ENCODE results near the gene SPINK5. TPM values are rescaled to one million over a fixed set of nuclear protein-coding genes. Genes with fewer than 3 reads are reported as not detected.
A peak's percentile ranks its signal among the peaks of the same experiment; 100 is the strongest.

SPINK5 gene
- total and polyA plus RNA-seq, 8 donors, result 0.56 to 6.6 (median 1.3) TPM

DNA sequence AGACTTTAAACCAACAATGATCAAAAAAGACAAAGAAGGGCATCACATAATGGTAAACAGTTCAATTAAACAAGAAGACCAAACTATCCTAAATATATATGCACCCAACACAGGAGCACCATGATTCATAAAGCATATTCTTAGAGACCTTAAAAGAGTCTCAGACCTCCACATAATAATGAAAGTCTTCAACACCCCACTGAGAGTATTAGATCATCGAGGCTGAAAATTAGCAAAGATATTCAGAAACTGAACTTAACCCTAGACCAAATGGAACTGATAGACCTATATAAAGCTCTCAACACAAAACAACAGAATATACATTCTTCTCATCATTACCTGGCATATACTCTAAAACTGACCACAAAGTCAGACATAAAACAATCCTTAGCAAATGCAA lies 92.8 kb downstream of the SPINK5 start:
- TF ChIP-seq, protein P1, sequence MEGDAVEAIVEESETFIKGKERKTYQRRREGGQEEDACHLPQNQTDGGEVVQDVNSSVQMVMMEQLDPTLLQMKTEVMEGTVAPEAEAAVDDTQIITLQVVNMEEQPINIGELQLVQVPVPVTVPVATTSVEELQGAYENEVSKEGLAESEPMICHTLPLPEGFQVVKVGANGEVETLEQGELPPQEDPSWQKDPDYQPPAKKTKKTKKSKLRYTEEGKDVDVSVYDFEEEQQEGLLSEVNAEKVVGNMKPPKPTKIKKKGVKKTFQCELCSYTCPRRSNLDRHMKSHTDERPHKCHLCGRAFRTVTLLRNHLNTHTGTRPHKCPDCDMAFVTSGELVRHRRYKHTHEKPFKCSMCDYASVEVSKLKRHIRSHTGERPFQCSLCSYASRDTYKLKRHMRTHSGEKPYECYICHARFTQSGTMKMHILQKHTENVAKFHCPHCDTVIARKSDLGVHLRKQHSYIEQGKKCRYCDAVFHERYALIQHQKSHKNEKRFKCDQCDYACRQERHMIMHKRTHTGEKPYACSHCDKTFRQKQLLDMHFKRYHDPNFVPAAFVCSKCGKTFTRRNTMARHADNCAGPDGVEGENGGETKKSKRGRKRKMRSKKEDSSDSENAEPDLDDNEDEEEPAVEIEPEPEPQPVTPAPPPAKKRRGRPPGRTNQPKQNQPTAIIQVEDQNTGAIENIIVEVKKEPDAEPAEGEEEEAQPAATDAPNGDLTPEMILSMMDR (IDR thresholded peaks at IDR 0.05), result no peak
- Histone ChIP-seq H3K27me3 (no peaks in the 10 kb centered on the region), H3K4me3 (no peak overlapping the region), H3K36me3 (no peaks in the 10 kb centered on the region), H3K27ac (no peak overlapping the region), H3K9me3 (peaks cover 0 to 4% of the 10 kb centered on the region in 2 donors), H3K4me1 (no peaks in the 10 kb centered on the region)
- no peak for ATAC-seq
- intact Hi-C loops (cut with DNase I), result no loop called here
- DNase-seq, result no peak

GRCh38 chr5:148162038-148162437 lies 98.3 kb downstream of the SPINK5 start:
- intact Hi-C loops (cut with DNase I), result no loop called here
- no peak overlapping the region for H3K27ac ChIP-seq
- no peaks in the 10 kb centered on the region for H3K9me3 ChIP-seq
- no peak overlapping the region for H3K4me3 ChIP-seq
- no peak for DNase-seq
- no peaks in the 10 kb centered on the region for H3K36me3 ChIP-seq
- no peaks in the 10 kb centered on the region for H3K27me3 ChIP-seq
- TF ChIP-seq, protein P1 (IDR thresholded peaks at IDR 0.05), result no peak
- H3K4me1 ChIP-seq, result no peaks in the 10 kb centered on the region
- no peak for ATAC-seq

DNA sequence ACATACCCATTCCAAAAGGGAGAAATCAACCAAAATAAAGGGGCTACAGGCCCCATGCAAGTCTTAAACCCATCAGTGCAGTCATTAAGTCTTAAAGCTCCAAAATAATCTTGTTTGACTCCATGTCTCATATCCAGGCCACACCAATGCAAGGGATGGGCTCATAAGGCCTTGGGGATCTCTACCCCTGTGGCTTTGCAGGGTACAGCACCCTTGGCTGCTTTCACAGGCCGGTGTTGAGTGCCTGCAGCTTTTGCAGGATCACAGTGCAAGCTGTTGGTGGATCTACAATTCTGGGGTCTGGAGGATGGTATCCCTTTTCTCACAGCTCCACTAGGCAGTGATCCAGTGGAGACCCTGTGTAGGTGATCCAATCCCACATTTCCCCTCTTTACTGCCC lies 99.6 kb downstream of the SPINK5 start:
- TF ChIP-seq, protein P1 (IDR thresholded peaks at IDR 0.05), result no peak
- H3K9me3 ChIP-seq, result no peaks in the 10 kb centered on the region
- H3K27ac ChIP-seq, result no peak overlapping the region
- no peaks in the 10 kb centered on the region for H3K4me1 ChIP-seq
- H3K36me3 ChIP-seq, result no peaks in the 10 kb centered on the region
- no peak overlapping the region for H3K4me3 ChIP-seq
- no peak for ATAC-seq
- no peaks in the 10 kb centered on the region for H3K27me3 ChIP-seq
- intact Hi-C loops (cut with DNase I), result no loop called here
- no peak for DNase-seq

GRCh38 chr5:148166550-148167283 lies 102.9 kb downstream of the SPINK5 start:
- no peaks in the 10 kb centered on the region for H3K4me1 ChIP-seq
- H3K4me3 ChIP-seq, result no peak overlapping the region
- H3K27ac ChIP-seq, result peak overlapping the region in 1 of 2 donors; percentile 23
- ATAC-seq (peak; percentile 69), DNase-seq (no peak)
- intact Hi-C loops (cut with DNase I), result no loop called here
- no peaks in the 10 kb centered on the region for H3K27me3 ChIP-seq
- TF ChIP-seq, protein P1 (IDR thresholded peaks at IDR 0.05), result no peak
- H3K36me3 ChIP-seq, result no peaks in the 10 kb centered on the region
- H3K9me3 ChIP-seq, result no peaks in the 10 kb centered on the region

DNA sequence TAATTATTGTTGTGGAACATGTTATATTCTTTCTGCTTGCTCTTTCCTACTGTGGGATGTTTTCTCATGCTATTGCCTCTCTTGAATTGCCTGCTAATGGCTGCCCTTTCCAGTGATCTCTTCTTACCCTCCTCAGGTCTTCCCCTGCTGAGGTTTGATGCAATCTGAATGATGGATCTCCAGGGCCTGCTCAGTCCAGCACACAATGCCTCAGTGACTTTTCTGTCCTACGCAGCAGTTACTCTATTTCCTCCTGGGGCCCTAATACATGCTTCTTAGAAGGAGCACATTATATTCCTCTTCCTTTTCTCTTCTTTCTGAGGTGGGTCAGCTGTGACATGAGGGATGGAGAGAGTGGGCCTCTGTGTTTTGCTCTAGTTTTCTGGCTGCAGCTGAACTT lies 104.5 kb downstream of the SPINK5 start, which contains the start of gene SPINK14:
Gene SPINK14, plus strand, starts transcription at position 301 of the 400 bp plus-strand sequence. CDS start 1,187 bp downstream, outside the sequence.
- TF ChIP-seq, protein P1 (IDR thresholded peaks at IDR 0.05), result no peak
- Histone ChIP-seq H3K27ac (peak within 1 kb of the TSS in 1 of 2 donors; percentile 23), H3K4me3 (no peak within 1 kb of the TSS), H3K36me3 (no peaks in the 10 kb centered on the region), H3K4me1 (no peaks in the 10 kb centered on the region), H3K9me3 (no peaks in the 10 kb centered on the region), H3K27me3 (no peaks in the 10 kb centered on the region)
- ATAC-seq, result no peak
- intact Hi-C loops (cut with DNase I), result no loop called here
- no peak for DNase-seq

Data from left lung (tissue), 10 donors.